Activated CD8-positive, alpha-beta memory T cell treated with anti-CD3 and anti-CD28 coated beads for 4 hours (primary cell): ENCODE data around the gene PTS.
"Not testable (repeated sequence)": the region's sequence is repeated elsewhere in the genome, so short reads cannot be mapped to it uniquely, and the experiment has no call there.

Experiments used
- DNase-seq, 2 donors: peaks; one replicate each; pipeline ENCODE4 v3.0.0-alpha.2; 2020; ENCODE audit warnings: low read depth in 2 of 2

PTS gene

DNA sequence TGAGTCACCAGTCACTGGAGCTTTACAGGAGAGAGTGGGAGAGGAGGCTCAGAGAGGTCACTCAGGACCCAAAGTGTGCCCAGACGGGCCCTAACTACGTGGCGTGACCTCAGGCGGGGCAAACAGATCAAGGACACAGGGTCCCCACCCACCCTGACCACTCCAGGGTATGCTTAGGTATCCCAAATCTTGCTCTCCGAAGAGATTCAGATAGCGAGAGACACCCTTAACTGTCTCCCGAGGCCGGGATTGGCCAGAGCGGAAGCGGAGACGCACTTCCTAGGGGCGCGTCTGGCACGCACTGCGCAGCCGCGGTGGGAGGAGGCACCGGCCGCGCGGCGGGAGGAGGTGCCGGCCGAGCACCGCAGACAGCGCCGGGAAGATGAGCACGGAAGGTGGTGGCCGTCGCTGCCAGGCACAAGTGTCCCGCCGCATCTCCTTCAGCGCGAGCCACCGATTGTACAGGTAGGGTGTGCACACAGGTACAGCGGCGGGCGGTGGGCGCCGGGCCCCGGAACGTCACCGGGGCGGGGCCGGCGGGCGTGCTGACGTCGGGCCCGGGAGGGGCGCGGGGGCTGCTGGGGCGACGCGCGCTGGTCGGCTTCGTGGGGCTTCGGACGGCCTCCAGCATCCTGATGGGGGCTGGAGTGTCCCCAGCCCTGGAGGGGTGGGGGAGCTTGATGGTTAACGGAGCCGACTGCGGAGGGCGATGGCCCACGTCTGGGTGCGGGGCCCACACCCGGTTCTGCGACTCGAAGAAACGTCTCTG is at the start of gene PTS:
TSS of gene PTS (plus strand) at position 367 of the 769 bp plus-strand sequence. CDS start at position 383, 16 bp downstream.
- peak; percentile 59 to 60 for DNase-seq

DNA sequence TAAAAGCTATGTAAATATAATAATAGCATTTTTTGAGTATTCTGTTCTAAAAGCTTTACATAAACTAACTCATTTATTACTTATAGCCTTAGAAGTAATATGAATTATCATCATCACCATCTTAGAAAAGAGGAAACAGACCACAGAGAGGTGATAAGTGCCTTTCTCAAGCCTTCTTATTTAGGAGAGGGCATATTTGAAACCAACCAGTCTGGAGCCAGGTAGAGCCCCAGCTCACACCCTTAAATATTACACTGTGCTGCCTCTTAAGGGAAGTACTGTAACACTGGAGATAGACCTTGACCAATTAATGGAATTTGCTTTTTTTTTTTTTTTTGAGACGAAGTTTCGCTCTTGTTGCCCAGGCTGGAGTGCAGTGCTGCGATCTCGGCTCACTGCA is 48.6 kb upstream of the PTS start:
- no peak for DNase-seq

- no peak for DNase-seq
Measured at GRCh38 chr11:112178428-112178827, 47.8 kb upstream of the PTS start.

GRCh38 chr11:112178936-112179335 is 47.3 kb upstream of the PTS start:
- no peak for DNase-seq

DNA sequence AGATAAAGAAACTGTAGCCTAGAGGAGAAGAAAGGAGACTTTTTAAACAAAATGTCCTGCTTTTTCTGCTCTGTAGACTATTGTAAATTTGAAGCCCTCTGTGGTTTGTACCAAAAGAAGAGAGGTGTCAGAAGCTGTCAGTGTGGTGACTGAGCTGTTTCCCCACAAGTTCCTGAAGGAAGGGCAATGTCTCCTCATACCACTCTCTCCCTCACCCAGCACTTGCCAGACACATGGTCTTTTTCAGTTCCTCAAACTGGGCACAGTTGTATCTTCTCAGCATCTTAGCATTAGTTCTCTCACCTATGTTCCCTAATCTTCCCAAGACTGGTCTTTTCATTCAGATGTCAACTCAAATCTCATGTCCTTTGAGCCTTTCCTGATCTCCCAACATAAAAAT is 46.6 kb upstream of the PTS start:
- DNase-seq, result no peak

DNA sequence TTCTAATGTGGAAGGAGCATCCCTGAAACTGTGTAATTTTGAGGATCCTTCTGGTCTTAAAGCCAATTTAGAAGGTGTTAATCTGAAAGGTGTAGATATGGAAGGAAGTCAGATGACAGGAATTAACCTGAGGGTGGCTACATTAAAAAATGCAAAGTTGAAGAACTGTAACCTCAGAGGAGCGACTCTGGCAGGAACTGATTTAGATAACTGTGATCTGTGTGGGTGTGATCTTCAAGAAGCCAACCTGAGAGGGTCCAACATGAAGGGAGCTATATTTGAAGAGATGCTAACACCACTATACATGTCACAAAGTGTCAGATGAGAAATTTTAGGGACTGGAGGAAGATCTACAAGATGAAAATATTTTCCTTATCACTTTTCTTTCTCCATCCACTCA is 43.4 kb upstream of the PTS start:
- DNase-seq, result no peak

DNA sequence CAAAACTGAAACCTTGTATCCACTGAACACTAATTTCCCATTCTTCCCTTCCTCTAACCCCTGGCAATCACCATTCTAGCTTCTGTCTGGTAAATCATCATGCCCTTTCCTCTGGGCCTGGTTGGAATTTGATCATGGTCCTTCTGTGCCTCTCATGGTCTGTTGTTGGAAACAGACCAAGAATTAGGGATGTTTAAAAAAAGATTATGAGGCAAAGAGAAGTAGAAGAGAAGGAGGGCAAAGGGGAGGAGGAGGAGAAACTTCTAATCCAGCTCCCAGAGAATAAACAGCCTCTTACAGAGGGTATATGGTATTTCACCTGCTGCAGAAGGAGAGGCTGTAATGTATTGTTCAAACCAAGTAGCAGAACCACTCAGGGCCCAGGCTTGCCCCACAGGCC is 40.3 kb upstream of the PTS start:
- no peak for DNase-seq

GRCh38 chr11:112186304-112186703 is 39.9 kb upstream of the PTS start:
- DNase-seq, result no peak

- not testable (repeated sequence) for DNase-seq
Measured at GRCh38 chr11:112195113-112195512, 31.1 kb upstream of the PTS start.

DNA sequence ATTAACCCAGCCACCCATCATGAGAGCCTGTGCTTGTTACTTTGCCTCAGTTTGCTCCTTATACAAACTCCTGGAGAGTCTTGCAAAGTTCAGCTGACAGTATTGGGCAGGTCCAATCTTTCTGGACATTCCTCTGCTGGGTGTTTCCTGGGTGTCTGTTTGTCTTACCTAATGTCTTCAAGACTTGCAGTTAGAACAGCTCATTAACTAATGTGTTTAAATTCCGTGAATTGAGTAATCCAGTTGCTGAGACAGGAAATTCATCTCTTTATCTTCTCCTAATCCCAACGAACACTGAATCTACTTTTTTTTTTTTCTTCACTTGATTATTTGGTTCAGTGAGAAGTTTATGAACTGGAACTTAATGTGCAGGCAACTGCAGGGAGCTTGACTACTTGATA is 30.3 kb upstream of the PTS start:
- no peak for DNase-seq

DNA sequence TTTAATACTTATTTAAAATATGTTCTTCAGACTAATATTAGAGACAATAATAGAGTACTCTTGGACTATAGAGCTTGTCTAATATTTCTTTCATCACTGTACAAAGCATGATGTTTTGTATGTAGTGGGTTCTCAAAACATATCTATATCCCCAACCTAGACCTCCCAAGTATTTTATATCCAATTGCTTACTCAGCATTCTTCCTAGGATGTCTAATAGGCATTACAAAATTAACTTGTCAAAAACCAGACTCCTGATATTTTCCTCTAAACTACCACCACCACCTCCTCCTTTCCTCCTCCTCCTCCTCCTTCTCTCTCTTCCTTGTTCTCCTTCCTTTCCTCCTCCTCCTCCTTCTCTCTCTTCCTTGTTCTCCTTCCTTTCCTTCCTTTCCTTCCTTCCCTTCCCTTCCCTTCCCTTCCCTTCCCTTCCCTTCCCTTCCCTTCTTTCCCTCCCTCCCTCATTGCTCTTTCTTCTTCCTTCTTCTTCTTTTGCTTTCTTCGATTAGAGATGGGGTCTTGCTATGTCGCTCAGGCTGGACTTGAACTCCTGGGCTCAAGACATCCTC is 29.6 kb upstream of the PTS start:
- no peak for DNase-seq

DNA sequence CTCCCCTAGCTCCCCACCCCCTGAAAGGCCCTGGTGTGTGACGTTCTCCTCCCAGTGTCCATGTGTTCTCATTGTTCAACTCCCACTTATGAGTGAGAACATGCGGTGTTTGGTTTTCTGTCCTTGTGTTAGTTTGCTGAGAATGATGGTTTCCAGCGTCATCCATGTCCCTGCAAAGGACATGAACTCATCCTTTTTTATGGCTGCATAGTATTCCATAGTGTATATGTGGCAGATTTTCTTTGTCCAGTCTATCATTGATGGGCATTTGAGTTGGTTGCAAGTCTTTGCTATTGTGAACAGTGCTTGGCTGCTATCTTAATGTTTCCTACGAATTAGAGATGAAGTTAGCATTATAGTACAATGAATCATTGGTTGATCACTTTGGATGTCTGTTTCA is 27.1 kb upstream of the PTS start:
- DNase-seq, result not testable (repeated sequence)

- no peak for DNase-seq
Measured at GRCh38 chr11:112200252-112200651, 26.0 kb upstream of the PTS start.

- no peak for DNase-seq
Measured at GRCh38 chr11:112206071-112206470, 20.2 kb upstream of the PTS start.

DNA sequence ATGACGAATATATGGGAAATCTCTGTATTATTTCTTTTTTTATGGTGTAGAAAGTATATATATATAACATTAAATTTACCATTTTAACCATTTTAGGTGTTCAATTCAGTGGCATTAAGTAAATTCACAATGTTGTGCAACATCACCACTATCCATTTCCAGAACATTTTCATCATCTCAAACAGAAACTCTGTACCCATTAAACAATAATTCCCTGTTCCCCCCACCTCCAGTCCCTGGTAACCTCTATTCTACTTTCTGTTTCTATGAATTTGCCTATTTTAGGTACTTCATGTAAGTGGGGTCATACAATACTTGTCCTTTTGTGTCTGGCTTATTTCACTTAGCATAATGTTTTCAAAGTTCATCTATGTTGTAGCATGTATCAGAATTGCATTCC is 15.3 kb upstream of the PTS start:
- no peak for DNase-seq

GRCh38 chr11:112211536-112211935 is 14.7 kb upstream of the PTS start:
- DNase-seq, result peak in 1 of 2 donors; percentile 6

GRCh38 chr11:112212290-112212689 is 13.9 kb upstream of the PTS start:
- no peak for DNase-seq

DNA sequence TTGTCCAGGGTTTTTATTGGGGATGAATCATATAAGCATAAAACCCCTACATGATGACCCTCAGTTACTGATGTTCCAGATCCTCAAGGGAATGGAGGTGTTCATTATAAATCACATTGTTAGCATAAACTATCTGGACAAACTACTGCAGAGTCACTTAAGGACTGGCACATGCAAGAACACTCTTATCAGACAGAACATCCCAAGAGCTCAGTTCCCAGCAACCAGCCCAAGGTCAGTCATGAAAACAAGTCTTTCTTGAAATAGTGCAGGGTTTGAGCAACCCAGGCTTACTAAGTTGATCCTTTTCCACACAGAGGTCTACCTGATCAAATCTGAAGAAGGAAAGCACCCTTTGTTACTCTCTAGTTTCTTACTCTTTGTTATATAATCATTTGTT is 13.5 kb upstream of the PTS start:
- DNase-seq, result no peak

GRCh38 chr11:112213753-112214152 is 12.5 kb upstream of the PTS start:
- no peak for DNase-seq

- DNase-seq, result no peak
Measured at GRCh38 chr11:112215621-112216020, 10.6 kb upstream of the PTS start.

- DNase-seq, result no peak
Measured at GRCh38 chr11:112216561-112217105, 9.6 kb upstream of the PTS start.

- DNase-seq, result peak; percentile 4 to 6
Measured at GRCh38 chr11:112219476-112220232, 6.6 kb upstream of the PTS start.
